K562 (cell line): Measurements from ENCODE around the gene YKT6. TPM values are rescaled to one million over a fixed set of nuclear protein-coding genes. Genes with fewer than 3 reads are reported as not detected.

Experiments used
- ARID1B ChIP-seq: fragments of 450-650 bp; IDR thresholded peaks from 2 replicates; pipeline ENCODE4 v1.6.1; 2016; ENCODE audit warnings: antibody characterized with exemption, mild to moderate bottlenecking, inconsistent platforms
- BRF2 ChIP-seq: IDR thresholded peaks from 3 replicates; pipeline ENCODE4 v1.6.1; 2011; ENCODE audit warnings: borderline replicate concordance, mild to moderate bottlenecking; ENCODE audit not compliant: insufficient read length, insufficient read depth
- CBFA2T2 ChIP-seq: fragments of 450-650 bp; conservative IDR thresholded peaks from 2 replicates; pipeline ENCODE4 v1.6.1; 2017; ENCODE audit warnings: mild to moderate bottlenecking
- CBFA2T3 ChIP-seq: fragments of 450-650 bp; IDR thresholded peaks from 2 replicates; pipeline ENCODE4 v1.6.1; 2017
- EGR1 ChIP-seq: fragments of 450-650 bp; conservative IDR thresholded peaks from 2 replicates; pipeline ENCODE4 v1.6.1; 2017; ENCODE audit warnings: mild to moderate bottlenecking
- ERF ChIP-seq: fragments of 450-650 bp; formaldehyde crosslinking; IDR thresholded peaks from 2 replicates; pipeline ENCODE4 v1.4.0; 2020; ENCODE audit warnings: mild to moderate bottlenecking, mixed read lengths
- JUND ChIP-seq, 2 experiments: IDR thresholded peaks; 2 replicates in 1 of 2; 3 replicates in 1 of 2; pipeline ENCODE4 v1.6.1; 2011; ENCODE audit warnings: borderline replicate concordance in 2 of 2, low read depth in 2 of 2, low read length in 2 of 2, improper control_type of control experiment in 1 of 2, missing biosample characterization in 1 of 2, missing genetic modification characterization in 1 of 2, missing genetic modification reagents in 1 of 2
- KLF16 ChIP-seq: IDR thresholded peaks from 2 replicates; pipeline ENCODE4 v1.6.1; 2016; ENCODE audit warnings: antibody characterized with exemption
- MTF1 ChIP-seq: fragments of 250-450 bp; sonication (Bioruptor Pico); IDR thresholded peaks from 2 replicates; pipeline ENCODE4 v1.9.0; 2021; ENCODE audit warnings: moderate library complexity, mild to moderate bottlenecking, inconsistent platforms, borderline replicate concordance
- NRF1 ChIP-seq, 2 experiments: fragments of 450-650 bp; IDR thresholded peaks in 1 of 2; conservative IDR thresholded peaks in 1 of 2; 2 replicates each; pipeline ENCODE4 v1.6.1; 2014; ENCODE audit warnings: mild to moderate bottlenecking in 2 of 2
- ZBTB8A ChIP-seq: fragments of 450-650 bp; IDR thresholded peaks from 2 replicates; pipeline ENCODE4 v1.6.1; 2018; ENCODE audit warnings: mild to moderate bottlenecking, moderate library complexity; ENCODE audit not compliant: partially characterized antibody
- ZKSCAN8 ChIP-seq: fragments of 200-800 bp; sonication (Bioruptor generic); IDR thresholded peaks from 2 replicates; pipeline ENCODE4 v1.6.1; 2016; ENCODE audit warnings: missing genetic modification characterization, missing compliant biosample characterization
- ZNF586 ChIP-seq: fragments of 450-650 bp; formaldehyde crosslinking; conservative IDR thresholded peaks from 2 replicates; pipeline ENCODE4 v1.4.0; 2020; ENCODE audit warnings: mild to moderate bottlenecking, moderate library complexity
- ZNF668 ChIP-seq: fragments of 250-450 bp; sonication (Bioruptor Pico); IDR thresholded peaks from 2 replicates; pipeline ENCODE4 v1.8.0; 2022; ENCODE audit warnings: mild to moderate bottlenecking, inconsistent platforms
- polyA plus RNA-seq, 8 experiments: library from polyadenylated mRNA; depleted of rRNA in 4 of 8; stranded (reverse) in 5 of 8; unstranded in 3 of 8; fragments of >200 nt; fragmentation: Nextera tagmentation in 2 of 8; fragmentation: Illumina TruSeq in 1 of 8; extraction: Ambion mirVana in 2 of 8; extraction: Trizol in 1 of 8; gene quantifications; 2 replicates each; pipeline versions ENCODE4 v1.2.1 to v1.2.3, GENCODE V29; 2011 to 2014; ENCODE audit warnings: inconsistent platforms in 1 of 8, missing spikeins in 1 of 8
- total RNA-seq, 7 experiments: library from RNA; depleted of rRNA in 6 of 7; stranded (reverse); fragments of >200 nt in 6 of 7; fragmentation: Illumina TruSeq in 2 of 7; extraction: Trizol in 2 of 7; gene quantifications; 2 replicates each; pipeline versions ENCODE4 v1.2.1 to v1.2.3, GENCODE V29; 2011 to 2021; ENCODE audit warnings: low replicate concordance in 1 of 7
- TF ChIP-seq, protein P1 (sequence below): sonication (generic); formaldehyde crosslinking; IDR thresholded peaks from 2 replicates; pipeline ENCODE4 v1.8.1; 2023; ENCODE audit warnings: missing genetic modification reagents, mild to moderate bottlenecking, borderline replicate concordance
- TF ChIP-seq, protein P2 (sequence below), 2 experiments: IDR thresholded peaks; 2 replicates each; pipeline ENCODE4 v1.6.1; 2012; ENCODE audit warnings: improper control_type of control experiment in 2 of 2, low read depth in 2 of 2, low read length in 2 of 2, borderline replicate concordance in 1 of 2
- TF ChIP-seq, protein P3 (sequence below), 2 experiments: fragments of 250-450 bp in 1 of 2; fragments of 450-650 bp in 1 of 2; sonication (Bioruptor Pico) in 1 of 2; IDR thresholded peaks; 2 replicates each; pipeline versions ENCODE4 v1.6.1 to v1.8.0; 2016 to 2021; ENCODE audit warnings: mild to moderate bottlenecking in 2 of 2, moderate library complexity in 2 of 2, missing compliant biosample characterization in 1 of 2, missing genetic modification characterization in 1 of 2

Gene YKT6
- total and polyA plus RNA-seq, 9 of the 15 experiments (the other 6 are each of a cell fraction or from before 2014, with no cell fraction given): 1.6 to 90.6 (median 75.1) TPM

DNA sequence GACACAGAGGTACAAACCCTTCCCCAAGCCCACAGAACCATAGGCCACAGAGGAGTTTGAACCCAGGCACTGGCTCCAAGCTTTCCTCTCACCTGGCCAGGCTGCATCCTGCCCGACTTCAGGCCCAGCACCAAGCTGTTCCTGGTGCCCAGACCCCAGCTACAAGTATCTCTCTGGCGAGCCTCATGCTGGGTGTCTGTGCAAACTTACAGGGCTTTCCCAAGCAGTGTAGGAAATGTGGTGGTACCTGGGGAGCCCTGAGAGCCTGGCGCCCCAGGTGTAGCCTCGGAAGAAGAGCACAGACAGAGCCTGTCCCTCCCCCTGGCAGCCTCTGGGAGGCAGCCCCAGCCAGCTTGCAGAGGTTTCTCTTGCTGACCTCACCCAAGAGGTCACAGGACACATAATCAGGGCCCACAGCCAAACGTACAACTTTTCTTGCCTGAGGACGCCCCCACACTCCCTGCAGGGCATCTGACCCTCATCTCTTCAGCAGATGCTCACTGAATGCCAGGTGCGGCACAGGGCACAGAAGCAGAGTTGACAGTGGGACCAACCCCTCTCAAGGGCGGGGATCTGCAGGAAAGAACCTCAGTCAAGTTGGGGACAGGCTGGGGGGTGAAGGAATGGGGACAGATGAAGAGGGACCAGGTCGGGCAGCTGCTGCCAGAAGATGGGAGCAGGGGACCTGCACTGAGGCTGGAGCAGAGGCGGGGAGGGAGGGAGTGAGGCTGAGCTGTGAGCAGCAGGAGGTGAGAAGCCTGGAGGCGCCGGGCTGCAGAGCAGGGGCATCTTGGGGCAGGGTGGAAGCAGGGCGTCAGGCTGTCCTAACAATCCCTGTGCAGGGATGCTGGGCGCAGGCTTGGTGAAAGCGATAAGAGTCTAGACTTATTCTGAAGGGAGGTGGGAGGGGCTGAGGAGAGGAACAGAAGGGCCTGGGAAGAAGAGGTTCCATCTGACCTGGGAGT, 43.4 kb upstream of the YKT6 start (continued):
- TF ChIP-seq, protein P1, sequence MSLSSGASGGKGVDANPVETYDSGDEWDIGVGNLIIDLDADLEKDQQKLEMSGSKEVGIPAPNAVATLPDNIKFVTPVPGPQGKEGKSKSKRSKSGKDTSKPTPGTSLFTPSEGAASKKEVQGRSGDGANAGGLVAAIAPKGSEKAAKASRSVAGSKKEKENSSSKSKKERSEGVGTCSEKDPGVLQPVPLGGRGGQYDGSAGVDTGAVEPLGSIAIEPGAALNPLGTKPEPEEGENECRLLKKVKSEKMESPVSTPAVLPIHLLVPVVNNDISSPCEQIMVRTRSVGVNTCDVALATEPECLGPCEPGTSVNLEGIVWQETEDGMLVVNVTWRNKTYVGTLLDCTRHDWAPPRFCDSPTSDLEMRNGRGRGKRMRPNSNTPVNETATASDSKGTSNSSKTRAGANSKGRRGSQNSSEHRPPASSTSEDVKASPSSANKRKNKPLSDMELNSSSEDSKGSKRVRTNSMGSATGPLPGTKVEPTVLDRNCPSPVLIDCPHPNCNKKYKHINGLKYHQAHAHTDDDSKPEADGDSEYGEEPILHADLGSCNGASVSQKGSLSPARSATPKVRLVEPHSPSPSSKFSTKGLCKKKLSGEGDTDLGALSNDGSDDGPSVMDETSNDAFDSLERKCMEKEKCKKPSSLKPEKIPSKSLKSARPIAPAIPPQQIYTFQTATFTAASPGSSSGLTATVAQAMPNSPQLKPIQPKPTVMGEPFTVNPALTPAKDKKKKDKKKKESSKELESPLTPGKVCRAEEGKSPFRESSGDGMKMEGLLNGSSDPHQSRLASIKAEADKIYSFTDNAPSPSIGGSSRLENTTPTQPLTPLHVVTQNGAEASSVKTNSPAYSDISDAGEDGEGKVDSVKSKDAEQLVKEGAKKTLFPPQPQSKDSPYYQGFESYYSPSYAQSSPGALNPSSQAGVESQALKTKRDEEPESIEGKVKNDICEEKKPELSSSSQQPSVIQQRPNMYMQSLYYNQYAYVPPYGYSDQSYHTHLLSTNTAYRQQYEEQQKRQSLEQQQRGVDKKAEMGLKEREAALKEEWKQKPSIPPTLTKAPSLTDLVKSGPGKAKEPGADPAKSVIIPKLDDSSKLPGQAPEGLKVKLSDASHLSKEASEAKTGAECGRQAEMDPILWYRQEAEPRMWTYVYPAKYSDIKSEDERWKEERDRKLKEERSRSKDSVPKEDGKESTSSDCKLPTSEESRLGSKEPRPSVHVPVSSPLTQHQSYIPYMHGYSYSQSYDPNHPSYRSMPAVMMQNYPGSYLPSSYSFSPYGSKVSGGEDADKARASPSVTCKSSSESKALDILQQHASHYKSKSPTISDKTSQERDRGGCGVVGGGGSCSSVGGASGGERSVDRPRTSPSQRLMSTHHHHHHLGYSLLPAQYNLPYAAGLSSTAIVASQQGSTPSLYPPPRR (CRISPR knock-in tag): no peak
- no peak for TF ChIP-seq ERF (CRISPR knock-in tag)
- no peak for TF ChIP-seq MTF1 (CRISPR knock-in tag)
- peak; percentile 19; the same call in 1 of the 2 replicates for TF ChIP-seq JUND (IDR thresholded peaks at IDR 0.05; ENCODE audit: borderline replicate concordance, low read depth, low read length)
- TF ChIP-seq JUND (tag; IDR thresholded peaks at IDR 0.05; ENCODE audit: borderline replicate concordance, low read depth, low read length): no peak
- no peak for TF ChIP-seq ZBTB8A
- no peak for TF ChIP-seq BRF2
- no peak for TF ChIP-seq ZKSCAN8 (CRISPR knock-in tag)
- TF ChIP-seq ZNF668 (CRISPR knock-in tag): no peak
- TF ChIP-seq NRF1 (conservative IDR thresholded peaks at IDR 0.05 in 1 of 2, IDR thresholded peaks at IDR 0.05 in 1 of 2): peak; percentile 58 to 60
- TF ChIP-seq, protein P2, sequence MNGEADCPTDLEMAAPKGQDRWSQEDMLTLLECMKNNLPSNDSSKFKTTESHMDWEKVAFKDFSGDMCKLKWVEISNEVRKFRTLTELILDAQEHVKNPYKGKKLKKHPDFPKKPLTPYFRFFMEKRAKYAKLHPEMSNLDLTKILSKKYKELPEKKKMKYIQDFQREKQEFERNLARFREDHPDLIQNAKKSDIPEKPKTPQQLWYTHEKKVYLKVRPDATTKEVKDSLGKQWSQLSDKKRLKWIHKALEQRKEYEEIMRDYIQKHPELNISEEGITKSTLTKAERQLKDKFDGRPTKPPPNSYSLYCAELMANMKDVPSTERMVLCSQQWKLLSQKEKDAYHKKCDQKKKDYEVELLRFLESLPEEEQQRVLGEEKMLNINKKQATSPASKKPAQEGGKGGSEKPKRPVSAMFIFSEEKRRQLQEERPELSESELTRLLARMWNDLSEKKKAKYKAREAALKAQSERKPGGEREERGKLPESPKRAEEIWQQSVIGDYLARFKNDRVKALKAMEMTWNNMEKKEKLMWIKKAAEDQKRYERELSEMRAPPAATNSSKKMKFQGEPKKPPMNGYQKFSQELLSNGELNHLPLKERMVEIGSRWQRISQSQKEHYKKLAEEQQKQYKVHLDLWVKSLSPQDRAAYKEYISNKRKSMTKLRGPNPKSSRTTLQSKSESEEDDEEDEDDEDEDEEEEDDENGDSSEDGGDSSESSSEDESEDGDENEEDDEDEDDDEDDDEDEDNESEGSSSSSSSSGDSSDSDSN (IDR thresholded peaks at IDR 0.05; ENCODE audit: borderline replicate concordance in 1 of 2, low read depth in 2 of 2, low read length in 2 of 2): peak in 1 of 2 experiments; percentile 75; a peak in 1 of 4 replicates
- peak; percentile 26 for TF ChIP-seq CBFA2T2
- peak; percentile 60 for TF ChIP-seq EGR1
- no peak for TF ChIP-seq ZNF586 (CRISPR knock-in tag)
- peak; percentile 61; the same call in 1 of the 2 replicates for TF ChIP-seq CBFA2T3
- TF ChIP-seq, protein P3, sequence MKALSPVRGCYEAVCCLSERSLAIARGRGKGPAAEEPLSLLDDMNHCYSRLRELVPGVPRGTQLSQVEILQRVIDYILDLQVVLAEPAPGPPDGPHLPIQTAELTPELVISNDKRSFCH (CRISPR knock-in tag; IDR thresholded peaks at IDR 0.05): no peak
- TF ChIP-seq, protein P3 (tag; IDR thresholded peaks at IDR 0.05): no peak
- TF ChIP-seq ARID1B: peak; percentile 16; the same call in 1 of the 2 replicates
- no peak for TF ChIP-seq KLF16
